OCI-LY7 (cell line): Measurements from ENCODE around the gene SUSD4. TPM values are rescaled to one million over a fixed set of nuclear protein-coding genes. Genes with fewer than 3 reads are reported as not detected.

Experiments
- BruUV-seq: library from RNA; stranded (reverse); fragments of 400-500 nt; replicated peaks from 2 replicates; lab custom pipeline; 2021; lab: Mats Ljungman, UMichigan
- CTCF ChIA-PET: fragments of 300-600 bp; sonication (Branson Sonifier 250); formaldehyde crosslinking; loops from one replicate; lab custom pipeline; 2022; ENCODE audit warnings: antibody characterized with exemption; ENCODE audit not compliant: unreplicated experiment; lab: Charles Lee
- POLR2A ChIA-PET: fragments of 300-600 bp; sonication (Branson Sonifier 250); formaldehyde crosslinking; loops from one replicate; lab custom pipeline; 2022; ENCODE audit warnings: antibody characterized with exemption; lab: Charles Lee
- DNase-seq: peaks from one replicate; pipeline ENCODE4 v3.0.0-alpha.2; 2015; ENCODE audit warnings: low spot score
- H2AFZ ChIP-seq: fragments of 200-600 bp; sonication (generic), shearing (Covaris generic); 2 replicates; pipeline ENCODE4 v1.6.1; 2014; ENCODE audit warnings: mild to moderate bottlenecking, antibody characterized with exemption, low read length, moderate library complexity
- H3K27ac ChIP-seq: fragments of 200-600 bp; sonication (generic); 2 replicates; pipeline ENCODE4 v1.5.1; 2014; ENCODE audit warnings: mixed run types, low read depth, mild to moderate bottlenecking, moderate library complexity, low read length, inconsistent platforms; ENCODE audit not compliant: poor library complexity, severe bottlenecking
- H3K36me3 ChIP-seq: fragments of 200-600 bp; sonication (generic); 2 replicates; pipeline ENCODE4 v1.6.1; 2014; ENCODE audit warnings: mild to moderate bottlenecking, antibody characterized with exemption, low read length, moderate library complexity, mixed read lengths; ENCODE audit not compliant: insufficient read depth
- H3K4me1 ChIP-seq: fragments of 200-600 bp; sonication (generic); 2 replicates; pipeline ENCODE4 v1.5.1; 2014; ENCODE audit warnings: mild to moderate bottlenecking, low read length; ENCODE audit not compliant: insufficient read depth, poor library complexity, severe bottlenecking
- H3K4me2 ChIP-seq: fragments of 200-600 bp; sonication (generic); 2 replicates; pipeline ENCODE4 v1.6.1; 2014; ENCODE audit warnings: mild to moderate bottlenecking, low read length
- H3K4me3 ChIP-seq: fragments of 200-600 bp; sonication (generic); 2 replicates; pipeline ENCODE4 v1.5.1; 2014; ENCODE audit warnings: mild to moderate bottlenecking, low read depth, low read length; ENCODE audit not compliant: poor library complexity, severe bottlenecking
- H3K79me2 ChIP-seq: fragments of 200-600 bp; sonication (generic); 2 replicates; pipeline ENCODE4 v1.6.1; 2016; ENCODE audit warnings: low read depth, mild to moderate bottlenecking, low read length, moderate library complexity, mixed read lengths; ENCODE audit not compliant: insufficient read depth
- H3K9me2 ChIP-seq: fragments of 200-600 bp; sonication (generic); 2 replicates; pipeline ENCODE4 v1.6.1; 2016; ENCODE audit warnings: mild to moderate bottlenecking, low read length, mixed read lengths; ENCODE audit not compliant: insufficient read depth
- H3K9me3 ChIP-seq: fragments of 200-600 bp; sonication (generic); 2 replicates; pipeline ENCODE4 v1.6.1; 2014; ENCODE audit warnings: mild to moderate bottlenecking, mixed run types, low read length, mixed read lengths
- H4K20me1 ChIP-seq: fragments of 200-600 bp; sonication (generic); 2 replicates; pipeline ENCODE4 v1.6.1; 2014; ENCODE audit warnings: mild to moderate bottlenecking, antibody characterized with exemption, low read length, moderate library complexity, mixed read lengths; ENCODE audit not compliant: insufficient read depth
- CTCF ChIP-seq: fragments of 200-600 bp; sonication (generic); conservative IDR thresholded peaks from 2 replicates; pipeline ENCODE4 v1.5.1; 2014; ENCODE audit warnings: mild to moderate bottlenecking, antibody characterized with exemption, low read length, moderate library complexity, mixed read lengths
- EZH2phosphoT487 ChIP-seq: fragments of 200-600 bp; sonication (generic); IDR thresholded peaks from 2 replicates; pipeline ENCODE4 v1.6.1; 2018; ENCODE audit warnings: low read depth, borderline replicate concordance, mild to moderate bottlenecking, mixed run types, antibody characterized with exemption, low read length, moderate library complexity, mixed read lengths
- intact Hi-C: fragments of 100-400 bp; cut with micrococcal nuclease; formaldehyde crosslinking; loops from one replicate; pipeline ENCODE4 v1.10.0; 2022; ENCODE audit not compliant: unreplicated experiment
- total RNA-seq, 2 experiments: library from RNA; depleted of rRNA in 1 of 2; stranded (reverse); fragments of >200 nt in 1 of 2; shearing (Covaris generic) in 1 of 2; gene quantifications; 2 replicates each; pipeline ENCODE4 v1.2.3, GENCODE V29; 2014 to 2022

Gene SUSD4
- total RNA-seq, 2 experiments from 2014 or later = 0.42 TPM; not detected in 1

GRCh38 chr1:223215026-223215425, 148.9 kb downstream of the SUSD4 start:
- no peak for TF ChIP-seq CTCF
- TF ChIP-seq EZH2phosphoT487 = no peak
- Histone ChIP-seq H3K9me3 (no peaks in the 10 kb centered on the region), H3K79me2 (no peaks in the 10 kb centered on the region), H2AFZ (no peak overlapping the region), H4K20me1 (no peaks in the 10 kb centered on the region), H3K36me3 (no peaks in the 10 kb centered on the region), H3K27ac (no peak overlapping the region), H3K9me2 (no peaks in the 10 kb centered on the region), H3K4me3 (no peak overlapping the region), H3K4me2 (no peak overlapping the region), H3K4me1 (no peaks in the 10 kb centered on the region)
- CTCF ChIA-PET = no interaction called here
- POLR2A ChIA-PET = no interaction called here
- intact Hi-C loops = no loop called here
- BruUV-seq = no TSS peak
- DNase-seq = no peak

GRCh38 chr1:223214261-223214807, 149.6 kb downstream of the SUSD4 start:
- Histone ChIP-seq H3K79me2 (no peaks in the 10 kb centered on the region), H3K27ac (no peak overlapping the region), H3K4me3 (no peak overlapping the region), H3K36me3 (no peaks in the 10 kb centered on the region), H3K4me1 (no peaks in the 10 kb centered on the region), H3K4me2 (no peak overlapping the region), H4K20me1 (no peaks in the 10 kb centered on the region), H3K9me2 (no peaks in the 10 kb centered on the region), H3K9me3 (no peaks in the 10 kb centered on the region), H2AFZ (no peak overlapping the region)
- TF ChIP-seq CTCF = no peak
- no peak for TF ChIP-seq EZH2phosphoT487
- intact Hi-C loops = no loop called here
- no peak for DNase-seq
- CTCF ChIA-PET = no interaction called here
- BruUV-seq = no TSS peak
- POLR2A ChIA-PET = no interaction called here

- no peak overlapping the region for H3K4me3 ChIP-seq
- no peaks in the 10 kb centered on the region for H3K4me1 ChIP-seq
- BruUV-seq = no TSS peak
- POLR2A ChIA-PET = no interaction called here
- no peaks in the 10 kb centered on the region for H4K20me1 ChIP-seq
- H3K79me2 ChIP-seq = no peaks in the 10 kb centered on the region
- no peak overlapping the region for H3K27ac ChIP-seq
- no peak for DNase-seq
- CTCF ChIA-PET = no interaction called here
- intact Hi-C loops = no loop called here
- no peak overlapping the region for H2AFZ ChIP-seq
- no peaks in the 10 kb centered on the region for H3K9me3 ChIP-seq
- TF ChIP-seq CTCF = no peak
- TF ChIP-seq EZH2phosphoT487 = no peak
- H3K9me2 ChIP-seq = no peaks in the 10 kb centered on the region
- H3K36me3 ChIP-seq = no peaks in the 10 kb centered on the region
- no peak overlapping the region for H3K4me2 ChIP-seq
These were observed 151.5 kb downstream of the SUSD4 start for GRCh38 chr1:223212441-223212840.
